GM13976 (cell line): ENCODE measurements around the gene TTLL12.

Source experiments
- DNase-seq: peaks from one replicate; pipeline ENCODE4 v3.0.0; 2012; ENCODE audit warnings: low spot score
- CTCF ChIP-seq: IDR thresholded peaks from 2 replicates; pipeline ENCODE4 v1.5.1; 2012; ENCODE audit warnings: borderline replicate concordance, mild to moderate bottlenecking; ENCODE audit not compliant: insufficient read depth; ENCODE audit errors: extremely low read depth, missing control alignments, control extremely low read depth
- in situ Hi-C: fragments of 300-500 bp; cut with MboI; formaldehyde crosslinking; loops from one replicate; pipeline ENCODE4 v1.12.0; 2022; ENCODE audit warnings: low sequenced_read_pairs, mixed read lengths, inconsistent platforms; ENCODE audit not compliant: unreplicated experiment

TTLL12 gene

GRCh38 chr22:43225609-43226008 is 38.7 kb upstream of the TTLL12 start:
- DNase-seq, result no peak
- in situ Hi-C loops, result no loop called here
- TF ChIP-seq CTCF, result no peak

DNA sequence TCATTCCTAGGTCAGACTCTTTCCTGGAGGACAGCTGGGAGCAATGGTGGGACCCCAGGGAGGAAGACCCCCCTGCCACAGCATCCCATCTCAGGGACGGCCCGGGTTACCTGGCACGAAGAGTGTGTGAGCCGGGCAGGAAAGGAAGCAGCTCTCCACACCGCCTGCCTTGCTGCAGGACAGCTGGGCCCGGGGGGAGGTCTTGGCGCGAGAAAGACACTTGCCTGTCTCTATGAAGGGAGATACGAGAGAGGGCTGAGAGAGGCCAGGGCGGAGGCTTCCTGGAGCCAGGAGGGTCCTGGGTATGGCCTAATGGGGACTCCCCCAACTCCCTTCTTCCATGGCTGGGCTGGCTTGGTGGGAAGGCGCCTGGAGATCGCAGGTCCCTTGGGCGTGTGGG is 36.1 kb upstream of the TTLL12 start:
- in situ Hi-C loops, result no loop called here
- no peak for TF ChIP-seq CTCF
- no peak for DNase-seq

- no peak for TF ChIP-seq CTCF
- no peak for DNase-seq
- in situ Hi-C loops, result no loop called here
These were observed 35.3 kb upstream of the TTLL12 start for GRCh38 chr22:43222262-43222661.

DNA sequence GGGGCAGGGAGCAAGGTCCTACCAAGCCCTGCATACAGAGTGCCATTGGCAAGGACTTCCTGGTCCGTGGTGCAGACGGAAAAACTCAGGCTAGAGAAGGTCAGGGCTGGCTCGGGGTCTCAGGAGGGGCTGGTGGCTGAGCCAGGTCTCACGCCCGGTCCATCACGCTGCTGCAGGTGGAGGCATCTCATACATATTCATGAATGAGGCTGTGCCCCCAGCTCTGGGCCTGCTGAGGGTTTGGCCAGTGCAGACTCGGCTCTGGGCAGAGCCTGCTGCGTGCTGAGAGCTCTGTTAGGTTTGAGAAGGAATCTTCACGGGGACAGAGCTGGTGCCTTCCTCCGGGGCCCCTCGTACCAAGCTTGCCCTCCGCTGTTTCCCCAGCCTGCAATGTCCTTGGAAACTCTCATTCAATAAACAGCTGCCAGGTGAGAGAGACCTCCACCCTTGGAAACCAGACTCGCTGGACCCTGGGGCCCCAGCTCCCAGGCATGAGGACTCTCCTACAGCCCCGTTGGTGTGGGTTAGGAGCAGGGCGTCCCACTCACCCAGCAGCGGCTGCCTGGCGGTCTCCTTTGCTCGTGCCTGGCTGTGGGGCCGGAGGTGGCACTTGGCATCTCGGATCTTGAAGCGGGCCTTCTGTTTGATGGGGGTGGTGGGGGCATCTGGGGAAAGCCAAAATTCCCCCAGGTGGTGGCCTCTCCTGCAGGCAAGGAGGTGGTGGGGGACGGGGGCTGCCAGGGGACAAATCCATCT is 33.9 kb upstream of the TTLL12 start:
- in situ Hi-C loops, result no loop called here
- no peak for DNase-seq
- no peak for TF ChIP-seq CTCF

DNA sequence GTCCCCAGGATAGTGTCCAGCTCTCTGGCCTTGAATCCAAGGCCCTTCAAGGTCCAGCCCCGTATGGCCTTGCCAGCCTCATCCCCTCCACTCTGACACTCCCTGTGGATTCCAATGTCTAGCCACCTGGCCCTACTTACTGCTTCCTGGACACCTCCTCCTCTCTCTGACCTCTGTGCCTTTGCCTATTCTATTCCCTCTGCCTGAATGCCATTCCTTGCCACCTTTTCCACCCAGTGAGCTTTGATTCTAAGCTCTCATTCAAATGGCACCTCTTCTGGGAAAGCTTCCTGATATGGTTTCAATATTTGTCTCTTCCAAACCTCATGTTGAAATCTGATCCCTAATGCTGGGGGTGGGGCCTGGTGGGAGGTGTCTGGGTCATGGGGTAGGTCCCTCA is 31.9 kb upstream of the TTLL12 start:
- in situ Hi-C loops, result no loop called here
- no peak for DNase-seq
- TF ChIP-seq CTCF, result no peak

DNA sequence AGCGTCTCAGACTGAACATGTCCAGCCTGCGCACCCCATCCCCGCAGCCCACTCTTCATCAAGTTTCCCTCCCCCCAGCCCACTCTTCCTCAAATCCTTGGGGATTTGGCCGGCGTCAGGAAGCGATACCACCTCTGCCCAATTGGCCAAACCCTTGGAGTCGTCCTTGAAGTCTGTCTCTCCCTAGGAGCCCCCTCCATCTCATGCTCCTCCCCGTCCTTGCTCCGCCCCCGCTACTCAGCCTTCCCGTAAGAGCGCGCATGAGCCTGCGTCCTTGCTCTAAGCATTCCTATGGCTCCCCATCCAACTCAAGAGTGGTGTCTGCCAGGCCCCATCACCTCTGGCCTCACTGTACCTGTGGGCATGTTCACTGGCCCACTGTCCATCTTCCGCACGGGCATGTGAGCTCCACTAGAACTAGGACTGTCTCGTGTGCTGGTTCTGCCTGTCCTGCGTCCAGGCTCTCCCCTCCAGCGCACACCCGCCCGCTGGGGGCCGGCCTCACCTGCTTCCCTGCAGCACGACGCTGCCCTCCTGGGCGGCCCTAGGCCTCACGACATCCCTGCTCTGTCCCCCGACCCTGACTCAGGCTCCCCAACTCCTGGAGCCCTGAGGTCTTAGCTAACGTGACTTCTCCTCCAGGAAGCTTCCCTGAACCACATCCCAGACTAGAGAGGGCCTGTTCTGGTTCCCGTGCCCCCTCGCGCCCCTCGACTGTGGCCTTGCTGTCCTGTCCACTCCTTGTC is 30.5 kb upstream of the TTLL12 start:
- TF ChIP-seq CTCF, result no peak
- DNase-seq, result no peak
- in situ Hi-C loops, result no loop called here

- TF ChIP-seq CTCF, result no peak
- in situ Hi-C loops, result no loop called here
- DNase-seq, result no peak
These were observed 29.8 kb upstream of the TTLL12 start for GRCh38 chr22:43216738-43217137.
